Caco-2 (cell line): ENCODE data around the gene STUM. TPM values are rescaled to one million over a fixed set of nuclear protein-coding genes. Genes with fewer than 3 reads are reported as not detected.

Source experiments
- BruUV-seq: library from RNA; stranded (reverse); fragments of 400-500 nt; replicated peaks from 2 replicates; lab custom pipeline; 2021; lab: Mats Ljungman, UMichigan
- CTCF ChIA-PET: fragments of 300-600 bp; sonication (Branson Sonifier 250); formaldehyde crosslinking; loops from one replicate; lab custom pipeline; 2022; ENCODE audit warnings: antibody characterized with exemption; lab: Charles Lee
- POLR2A ChIA-PET: fragments of 300-600 bp; sonication (Branson Sonifier 250); formaldehyde crosslinking; loops from one replicate; lab custom pipeline; 2022; ENCODE audit warnings: antibody characterized with exemption; lab: Charles Lee
- DNase-seq, 2 experiments: peaks; one replicate each; pipeline versions ENCODE4 v3.0.0 to v3.0.0-alpha.2; 2020 to 2022
- H3K27me3 ChIP-seq: replicated peaks from 2 replicates; pipeline ENCODE4 v1.6.0; 2011; ENCODE audit warnings: low read length; ENCODE audit not compliant: control insufficient read depth, insufficient read depth
- H3K36me3 ChIP-seq: 2 replicates; pipeline ENCODE4 v1.5.1; 2011; ENCODE audit warnings: low read length; ENCODE audit not compliant: control insufficient read depth, insufficient read depth
- H3K4me1 ChIP-seq: fragments of 250-450 bp; sonication (Bioruptor Pico); 2 replicates; pipeline ENCODE4 v1.5.1; 2020; ENCODE audit warnings: mild to moderate bottlenecking
- H3K4me3 ChIP-seq: 2 replicates; pipeline ENCODE4 v1.5.1; 2011; ENCODE audit warnings: low read depth, mild to moderate bottlenecking, control low read depth, low read length
- H3K9me3 ChIP-seq: fragments of 250-450 bp; sonication (Bioruptor Pico); 2 replicates; pipeline ENCODE4 v1.5.1; 2020; ENCODE audit warnings: mild to moderate bottlenecking, moderate library complexity
- H3K27ac Mint-ChIP-seq: one replicate; pipeline ENCODE4 v1.8.0; 2022; ENCODE audit warnings: mixed read lengths; ENCODE audit not compliant: unreplicated experiment
- H3K27me3 Mint-ChIP-seq: one replicate; pipeline ENCODE4 v1.8.0; 2022; ENCODE audit warnings: mixed read lengths; ENCODE audit not compliant: insufficient read depth, unreplicated experiment
- H3K36me3 Mint-ChIP-seq: one replicate; pipeline ENCODE4 v1.8.0; 2022; ENCODE audit warnings: mild to moderate bottlenecking, mixed read lengths; ENCODE audit not compliant: insufficient read depth, unreplicated experiment
- H3K4me1 Mint-ChIP-seq: one replicate; pipeline ENCODE4 v1.8.0; 2022; ENCODE audit warnings: low read depth, mixed read lengths; ENCODE audit not compliant: unreplicated experiment
- H3K4me3 Mint-ChIP-seq: one replicate; pipeline ENCODE4 v1.8.0; 2022; ENCODE audit warnings: mild to moderate bottlenecking, moderate library complexity, mixed read lengths; ENCODE audit not compliant: unreplicated experiment
- H3K9me3 Mint-ChIP-seq: one replicate; pipeline ENCODE4 v1.8.0; 2022; ENCODE audit warnings: mixed read lengths; ENCODE audit not compliant: unreplicated experiment
- CTCF ChIP-seq, 2 experiments: fragments of 200-600 bp in 1 of 2; IDR thresholded peaks; 1 replicate in 1 of 2; 2 replicates in 1 of 2; pipeline versions ENCODE4 v1.5.1 to v1.8.0; 2011 to 2022; ENCODE audit warnings: antibody characterized with exemption in 1 of 2, control low read depth in 1 of 2, inconsistent platforms in 1 of 2, low read depth in 1 of 2, low read length in 1 of 2, mild to moderate bottlenecking in 1 of 2, moderate library complexity in 1 of 2; ENCODE audit not compliant: insufficient read depth in 1 of 2, severe bottlenecking in 1 of 2, unreplicated experiment in 1 of 2
- intact Hi-C: fragments of 100-400 bp; cut with micrococcal nuclease; formaldehyde crosslinking; loops from one replicate; pipeline ENCODE4 v1.10.0; 2022; ENCODE audit not compliant: unreplicated experiment
- total RNA-seq: library from RNA; stranded (reverse); gene quantifications from 2 replicates; pipeline ENCODE4 v1.2.3, GENCODE V29; 2022

STUM gene
- total RNA-seq, 1 experiment from 2014 or later, result 1.7 TPM

GRCh38 chr1:226512076-226512728 lies 36.4 kb upstream of the STUM start:
- H3K9me3 ChIP-seq, result no peaks in the 10 kb centered on the region
- no peak overlapping the region for H3K4me3 Mint-ChIP-seq
- no peaks in the 10 kb centered on the region for H3K27me3 Mint-ChIP-seq
- BruUV-seq, result no TSS peak
- no peaks in the 10 kb centered on the region for H3K36me3 Mint-ChIP-seq
- peaks cover 10% of the 10 kb centered on the region for H3K4me1 Mint-ChIP-seq
- peak in 1 of 2 experiments; percentile 11 for DNase-seq
- no peak for TF ChIP-seq CTCF (IDR thresholded peaks at IDR 0.05; ENCODE audit: insufficient read depth in 1 of 2, low read depth in 1 of 2, low read length in 1 of 2, severe bottlenecking in 1 of 2, unreplicated experiment in 1 of 2)
- no peaks in the 10 kb centered on the region for H3K9me3 Mint-ChIP-seq
- ChIA-PET CTCF (no interaction called here), POLR2A (no interaction called here)
- no peaks in the 10 kb centered on the region for H3K36me3 ChIP-seq
- peaks cover 12% of the 10 kb centered on the region for H3K4me1 ChIP-seq
- intact Hi-C loops, result no loop called here
- H3K27me3 ChIP-seq, result no peaks in the 10 kb centered on the region
- no peak overlapping the region for H3K4me3 ChIP-seq
- no peak overlapping the region for H3K27ac Mint-ChIP-seq

GRCh38 chr1:226518375-226518774 lies 30.2 kb upstream of the STUM start:
- H3K9me3 ChIP-seq, result no peaks in the 10 kb centered on the region
- no peak for TF ChIP-seq CTCF (IDR thresholded peaks at IDR 0.05; ENCODE audit: insufficient read depth in 1 of 2, low read depth in 1 of 2, low read length in 1 of 2, severe bottlenecking in 1 of 2, unreplicated experiment in 1 of 2)
- H3K4me1 ChIP-seq, result no peaks in the 10 kb centered on the region
- no peaks in the 10 kb centered on the region for H3K36me3 ChIP-seq
- no peak for DNase-seq
- CTCF ChIA-PET, result no interaction called here
- BruUV-seq, result no TSS peak
- no peaks in the 10 kb centered on the region for H3K4me1 Mint-ChIP-seq
- no peaks in the 10 kb centered on the region for H3K9me3 Mint-ChIP-seq
- H3K36me3 Mint-ChIP-seq, result peaks cover 4% of the 10 kb centered on the region
- no peak overlapping the region for H3K4me3 ChIP-seq
- no peaks in the 10 kb centered on the region for H3K27me3 Mint-ChIP-seq
- no peaks in the 10 kb centered on the region for H3K27me3 ChIP-seq
- H3K4me3 Mint-ChIP-seq, result no peak overlapping the region
- POLR2A ChIA-PET, result no interaction called here
- intact Hi-C loops, result no loop called here
- H3K27ac Mint-ChIP-seq, result no peak overlapping the region

GRCh38 chr1:226519135-226519534 lies 29.4 kb upstream of the STUM start:
- no peak overlapping the region for H3K4me3 Mint-ChIP-seq
- no peaks in the 10 kb centered on the region for H3K27me3 ChIP-seq
- no peaks in the 10 kb centered on the region for H3K27me3 Mint-ChIP-seq

More at GRCh38 chr1:226519135-226519534, 29.4 kb upstream of the STUM start:
- intact Hi-C loops, result no loop called here
- CTCF ChIA-PET, result interaction anchor here (1.3 kb wide), 1 partner anchor 12 kb away, joined by 3 read pairs; no protein-coding TSS in a partner anchor
- no peak overlapping the region for H3K27ac Mint-ChIP-seq
- DNase-seq, result no peak
- no peaks in the 10 kb centered on the region for H3K9me3 Mint-ChIP-seq
- H3K4me3 ChIP-seq, result no peak overlapping the region
- no peaks in the 10 kb centered on the region for H3K4me1 Mint-ChIP-seq
- H3K36me3 ChIP-seq, result no peaks in the 10 kb centered on the region
- no TSS peak for BruUV-seq
- H3K36me3 Mint-ChIP-seq, result peaks cover 4% of the 10 kb centered on the region
- no peak for TF ChIP-seq CTCF (IDR thresholded peaks at IDR 0.05; ENCODE audit: insufficient read depth in 1 of 2, low read depth in 1 of 2, low read length in 1 of 2, severe bottlenecking in 1 of 2, unreplicated experiment in 1 of 2)
- H3K9me3 ChIP-seq, result no peaks in the 10 kb centered on the region
- no peaks in the 10 kb centered on the region for H3K4me1 ChIP-seq
- POLR2A ChIA-PET, result no interaction called here
